ENCODE data around the gene EFCAB8. TPM values are rescaled to one million over a fixed set of nuclear protein-coding genes. Genes with fewer than 3 reads are reported as not detected.

EFCAB8 gene
- total RNA-seq (2021): 1.1 TPM in 1 of 2 replicates, not detected in the other
- percentile 35 among the genes with signal in this experiment for Bru-seq, nascent RNA
- BruChase-seq, experiment 1, labeled RNA remaining after a 2-hour chase: percentile 30 among the genes with signal in this experiment
- percentile 21 among the genes with signal in this experiment for BruChase-seq, experiment 2, labeled RNA remaining after a 6-hour chase
- long read RNA-seq: 0 reads

- TF ChIP-seq EZH2 (IDR thresholded peaks at IDR 0.05; ENCODE audit: low read depth): no peak
- TF ChIP-seq CTCF (conservative IDR thresholded peaks at IDR 0.05): no peak
- Histone ChIP-seq H3K4me3 (no peak within 1 kb of the TSS), H3F3A (ENCODE audit: insufficient read depth, low read depth) (no peaks in the 10 kb centered on the region; the same call in 1 of the 2 replicates), H3K4me1 (replicated peaks; ENCODE audit: insufficient read depth) (no peaks in the 10 kb centered on the region), H3K9me2 (ENCODE audit: insufficient read depth) (no peaks in the 10 kb centered on the region), H2AFZ (no peak within 1 kb of the TSS), H3K27me3 (ENCODE audit: insufficient read depth, low read depth) (no peaks in the 10 kb centered on the region), H3K36me3 (ENCODE audit: low read depth) (no peaks in the 10 kb centered on the region), H3K4me2 (no peak within 1 kb of the TSS), H4K20me1 (ENCODE audit: insufficient read depth) (0 out of 2 replicates have a peak, but pooled peaks cover 3% of the 10 kb centered on the region), H3K9me3 (ENCODE audit: insufficient read depth, low read depth) (no peaks in the 10 kb centered on the region), H3K79me2 (ENCODE audit: low read depth) (no peaks in the 10 kb centered on the region), H3K27ac (no peak within 1 kb of the TSS)
- intact Hi-C loops (cut with micrococcal nuclease; ENCODE audit: unreplicated experiment): no loop called here
- no TSS peak for BruUV-seq (replicated peaks)
- ChIA-PET CTCF (no interaction called here), POLR2A (ENCODE audit: unreplicated experiment) (no interaction called here)
- no peak for DNase-seq
Observed at GRCh38 chr20:32858701-32859372, at the start of gene EFCAB8. Gene EFCAB8 (plus strand): TSS chr20:32858923. CDS start chr20:32863793, 4,870 bp downstream.

- Histone ChIP-seq H3K4me3 (no peak overlapping the region), H3K9me3 (ENCODE audit: insufficient read depth, low read depth) (no peaks in the 10 kb centered on the region), H3K4me2 (no peak overlapping the region), H3K27me3 (ENCODE audit: insufficient read depth, low read depth) (no peaks in the 10 kb centered on the region), H2AFZ (no peak overlapping the region), H3F3A (ENCODE audit: insufficient read depth, low read depth) (no peaks in the 10 kb centered on the region), H4K20me1 (ENCODE audit: insufficient read depth) (no peaks in the 10 kb centered on the region), H3K79me2 (ENCODE audit: low read depth) (no peaks in the 10 kb centered on the region), H3K9me2 (ENCODE audit: insufficient read depth) (no peaks in the 10 kb centered on the region), H3K27ac (no peak overlapping the region), H3K36me3 (ENCODE audit: low read depth) (no peaks in the 10 kb centered on the region), H3K4me1 (replicated peaks; ENCODE audit: insufficient read depth) (no peaks in the 10 kb centered on the region)
- intact Hi-C loops (cut with micrococcal nuclease; ENCODE audit: unreplicated experiment): no loop called here
- TF ChIP-seq CTCF (conservative IDR thresholded peaks at IDR 0.05) (no peak), EZH2 (IDR thresholded peaks at IDR 0.05; ENCODE audit: low read depth) (no peak)
- POLR2A ChIA-PET (ENCODE audit: unreplicated experiment): no interaction called here
- no TSS peak for BruUV-seq (replicated peaks)
- CTCF ChIA-PET: interaction anchor here (0.6 kb wide), 1 partner anchor 136 kb away, joined by 13 read pairs; no protein-coding TSS in a partner anchor
- no peak for DNase-seq
Observed at GRCh38 chr20:32809907-32810306, 48.8 kb upstream of the EFCAB8 start.

GRCh38 chr20:32810941-32811340 is 47.8 kb upstream of the EFCAB8 start:
- POLR2A ChIA-PET (ENCODE audit: unreplicated experiment): no interaction called here

More at GRCh38 chr20:32810941-32811340, 47.8 kb upstream of the EFCAB8 start:
- Histone ChIP-seq H3K27me3 (ENCODE audit: insufficient read depth, low read depth) (no peaks in the 10 kb centered on the region), H3K4me3 (no peak overlapping the region), H3F3A (ENCODE audit: insufficient read depth, low read depth) (no peaks in the 10 kb centered on the region), H3K9me2 (ENCODE audit: insufficient read depth) (no peaks in the 10 kb centered on the region), H3K4me2 (no peak overlapping the region), H2AFZ (no peak overlapping the region), H4K20me1 (ENCODE audit: insufficient read depth) (no peaks in the 10 kb centered on the region), H3K79me2 (ENCODE audit: low read depth) (no peaks in the 10 kb centered on the region), H3K27ac (no peak overlapping the region), H3K36me3 (ENCODE audit: low read depth) (no peaks in the 10 kb centered on the region), H3K9me3 (ENCODE audit: insufficient read depth, low read depth) (no peaks in the 10 kb centered on the region), H3K4me1 (replicated peaks; ENCODE audit: insufficient read depth) (no peaks in the 10 kb centered on the region)
- no peak for TF ChIP-seq EZH2 (IDR thresholded peaks at IDR 0.05; ENCODE audit: low read depth)
- no peak for TF ChIP-seq CTCF (conservative IDR thresholded peaks at IDR 0.05)
- no TSS peak for BruUV-seq (replicated peaks)
- DNase-seq: no peak
- intact Hi-C loops (cut with micrococcal nuclease; ENCODE audit: unreplicated experiment): no loop called here
- CTCF ChIA-PET: interaction anchor here (0.5 kb wide), 1 partner anchor 1323 kb away, joined by 4 read pairs; no protein-coding TSS in a partner anchor
